IPS-NIHi11 (cell line): Measurements from ENCODE around the gene FAIM2.
"Not testable (repeated sequence)": the region's sequence is repeated elsewhere in the genome, so short reads cannot be mapped to it uniquely, and the experiment has no call there.

Experiments
- DNase-seq: peaks from one replicate; pipeline ENCODE4 v3.0.0; 2012; ENCODE audit warnings: mixed read lengths, low spot score

The FAIM2 gene

GRCh38 chr12:49864798-49865090, 39.0 kb downstream of the FAIM2 start:
- no peak for DNase-seq

GRCh38 chr12:49863946-49864797, 39.5 kb downstream of the FAIM2 start:
- DNase-seq: no peak

GRCh38 chr12:49860921-49861320, 42.8 kb downstream of the FAIM2 start:
- not testable (repeated sequence) for DNase-seq

- not testable (repeated sequence) for DNase-seq
These were observed 47.8 kb downstream of the FAIM2 start for GRCh38 chr12:49855890-49856289.

- no peak for DNase-seq
These were observed 48.7 kb downstream of the FAIM2 start for GRCh38 chr12:49854976-49855375.

GRCh38 chr12:49853671-49854070, 50.0 kb downstream of the FAIM2 start:
- DNase-seq: no peak

- DNase-seq: no peak
These were observed 56.5 kb downstream of the FAIM2 start for GRCh38 chr12:49847161-49847560.

GRCh38 chr12:49846032-49846431, 57.7 kb downstream of the FAIM2 start:
- DNase-seq: no peak

GRCh38 chr12:49843876-49844437, 59.7 kb downstream of the FAIM2 start:
- no peak for DNase-seq

GRCh38 chr12:49843411-49843810, 60.3 kb downstream of the FAIM2 start:
- no peak for DNase-seq

- peak; percentile 89 for DNase-seq
These were observed 61.0 kb downstream of the FAIM2 start, which contains the start of gene BCDIN3D for GRCh38 chr12:49842519-49843352. Gene BCDIN3D, minus strand, starts transcription at chr12:49843106. Its CDS starts 19 bp downstream, at chr12:49843087.

GRCh38 chr12:49838973-49839633, 64.6 kb downstream of the FAIM2 start:
- DNase-seq: no peak

GRCh38 chr12:49832836-49833421, 70.8 kb downstream of the FAIM2 start:
- DNase-seq: no peak

GRCh38 chr12:49831717-49832116, 72.0 kb downstream of the FAIM2 start:
- no peak for DNase-seq

GRCh38 chr12:49828133-49829091, 75.3 kb downstream of the FAIM2 start, which contains the start of gene NCKAP5L:
Gene NCKAP5L, minus strand, starts transcription at chr12:49828413. Its CDS starts 24,369 bp downstream, at chr12:49804044.
- DNase-seq: peak; percentile 97

GRCh38 chr12:49827401-49828099, 76.2 kb downstream of the FAIM2 start:
- DNase-seq: peak; percentile 91

- no peak for DNase-seq
These were observed 76.7 kb downstream of the FAIM2 start for GRCh38 chr12:49827051-49827400.

GRCh38 chr12:49825971-49826421, 77.7 kb downstream of the FAIM2 start:
- DNase-seq: no peak

- DNase-seq: no peak
These were observed 78.2 kb downstream of the FAIM2 start for GRCh38 chr12:49825360-49825970.
